HG02884 (cell line): Measurements from ENCODE around the gene TMSB10.
"Not testable (repeated sequence)": the region's sequence is repeated elsewhere in the genome, so short reads cannot be mapped to it uniquely, and the experiment has no call there.

ENCODE experiments used
- ATAC-seq: cut with Tn5 transposase; IDR thresholded peaks from one replicate; pipeline ENCODE4 v1.9.1; 2021; ENCODE audit warnings: mild to moderate bottlenecking, moderate library complexity; ENCODE audit not compliant: unreplicated experiment

The TMSB10 gene

DNA sequence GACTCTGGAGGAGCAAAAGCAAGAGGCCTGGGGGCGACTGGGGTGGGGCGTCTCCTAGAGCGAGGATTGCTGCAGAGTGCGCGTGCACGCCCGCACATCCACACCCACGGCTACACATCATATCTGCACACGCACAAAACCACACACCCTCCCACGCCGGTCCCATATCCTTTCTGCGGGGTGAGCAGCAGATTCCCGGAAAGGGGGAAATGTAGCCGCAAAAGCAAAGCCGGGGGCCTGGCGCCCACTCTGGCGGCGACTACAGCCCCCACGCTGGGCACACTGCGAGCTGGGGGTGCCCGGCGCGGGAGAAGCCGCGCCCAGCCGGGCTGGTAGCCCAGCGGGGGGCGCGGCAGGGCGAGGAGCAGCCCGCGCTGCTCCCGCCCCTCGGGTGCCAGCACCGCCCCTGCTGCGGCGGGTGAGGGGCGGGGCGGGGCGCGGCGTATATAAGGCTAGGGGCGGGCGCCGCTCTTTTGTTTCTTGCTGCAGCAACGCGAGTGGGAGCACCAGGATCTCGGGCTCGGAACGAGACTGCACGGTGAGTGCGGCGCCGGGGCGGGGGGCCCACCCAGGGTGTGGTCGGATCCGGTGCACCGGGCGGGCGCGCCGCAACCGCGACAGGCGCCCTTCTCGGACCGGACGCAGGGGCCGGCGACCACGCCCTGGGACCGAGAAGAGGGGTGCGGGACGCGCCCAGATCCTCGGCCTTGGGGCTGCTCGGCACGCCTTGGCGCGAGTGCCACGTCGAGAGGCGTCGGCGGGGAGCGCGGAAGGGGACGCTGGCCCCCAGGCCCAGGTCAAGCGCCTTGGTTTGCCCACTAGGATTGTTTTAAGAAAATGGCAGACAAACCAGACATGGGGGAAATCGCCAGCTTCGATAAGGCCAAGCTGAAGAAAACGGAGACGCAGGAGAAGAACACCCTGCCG, at the start of gene TMSB10:
Gene TMSB10 (plus strand): TSS at position 476 of the 927 bp plus-strand sequence.
- ATAC-seq = peak; percentile 56

GRCh38 chr2:84855731-84856130, 49.7 kb upstream of the TMSB10 start:
- ATAC-seq = no peak

DNA sequence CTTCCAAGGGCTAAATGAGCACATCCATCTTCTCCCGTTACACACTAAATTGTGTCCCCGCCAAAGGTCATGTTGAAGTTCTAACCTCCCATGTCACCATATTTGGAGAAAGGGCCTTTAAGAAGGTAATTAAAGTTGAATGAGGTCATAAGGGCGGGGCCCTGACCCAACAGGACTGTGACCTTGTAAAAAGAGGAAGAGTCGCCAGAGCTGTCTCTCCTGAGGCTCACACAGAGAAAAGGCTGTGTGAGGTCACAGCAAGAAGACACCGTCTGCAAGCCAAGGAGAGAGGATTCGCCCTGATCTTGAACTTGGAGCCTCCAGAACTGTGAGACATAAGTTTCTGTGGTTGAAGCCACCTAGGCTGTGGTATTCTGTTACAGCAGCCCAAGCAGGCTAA, 48.7 kb upstream of the TMSB10 start:
- ATAC-seq = no peak

GRCh38 chr2:84857566-84857965, 47.9 kb upstream of the TMSB10 start:
- ATAC-seq = no peak

GRCh38 chr2:84858123-84858522, 47.3 kb upstream of the TMSB10 start:
- ATAC-seq = no peak

- ATAC-seq = no peak
These were observed 46.5 kb upstream of the TMSB10 start for GRCh38 chr2:84858937-84859336.

GRCh38 chr2:84861539-84861938, 43.9 kb upstream of the TMSB10 start:
- no peak for ATAC-seq

DNA sequence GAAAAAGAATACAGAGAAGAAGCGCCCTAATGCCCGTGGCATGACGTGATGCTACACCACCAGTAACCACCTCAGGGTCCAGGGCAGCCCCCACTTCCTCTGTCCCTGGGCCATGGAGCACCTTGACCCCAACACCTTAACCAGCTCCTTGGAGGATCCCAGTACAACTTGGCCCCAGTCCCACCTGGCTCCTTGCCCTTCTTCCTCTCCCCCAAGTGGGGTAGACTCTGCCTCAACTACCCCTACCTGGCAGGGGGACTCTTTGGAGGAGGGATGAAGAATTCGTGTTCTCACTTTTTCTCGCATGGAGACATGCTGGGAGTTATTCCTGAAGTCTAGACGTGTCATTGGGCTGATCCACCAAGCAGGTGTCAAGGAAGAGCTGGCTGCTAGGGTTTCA, 43.5 kb upstream of the TMSB10 start:
- ATAC-seq = no peak

- peak; percentile 84 for ATAC-seq
These were observed 40.2 kb upstream of the TMSB10 start for GRCh38 chr2:84865181-84865783.

DNA sequence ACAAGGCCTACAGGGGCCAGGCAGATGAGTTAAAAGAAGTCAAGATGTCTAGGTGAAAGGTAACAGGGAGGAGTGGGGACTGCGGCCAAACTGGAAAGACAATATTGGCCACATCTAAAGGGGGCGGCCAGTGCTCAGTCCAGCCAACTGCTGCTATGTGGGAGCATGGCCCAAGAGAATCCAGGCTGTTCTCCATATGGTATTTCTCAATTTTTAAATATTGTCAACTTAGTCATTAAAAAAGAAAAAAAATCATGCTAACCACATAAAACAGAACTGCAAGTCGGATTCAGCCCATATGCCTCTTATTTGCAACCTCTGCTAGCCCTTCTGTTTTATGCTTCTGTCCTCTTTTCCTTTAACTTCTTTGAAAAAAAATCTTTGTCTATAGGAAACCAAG, 39.3 kb upstream of the TMSB10 start:
- no peak for ATAC-seq

GRCh38 chr2:84868327-84868726, 37.1 kb upstream of the TMSB10 start:
- not testable (repeated sequence) for ATAC-seq

DNA sequence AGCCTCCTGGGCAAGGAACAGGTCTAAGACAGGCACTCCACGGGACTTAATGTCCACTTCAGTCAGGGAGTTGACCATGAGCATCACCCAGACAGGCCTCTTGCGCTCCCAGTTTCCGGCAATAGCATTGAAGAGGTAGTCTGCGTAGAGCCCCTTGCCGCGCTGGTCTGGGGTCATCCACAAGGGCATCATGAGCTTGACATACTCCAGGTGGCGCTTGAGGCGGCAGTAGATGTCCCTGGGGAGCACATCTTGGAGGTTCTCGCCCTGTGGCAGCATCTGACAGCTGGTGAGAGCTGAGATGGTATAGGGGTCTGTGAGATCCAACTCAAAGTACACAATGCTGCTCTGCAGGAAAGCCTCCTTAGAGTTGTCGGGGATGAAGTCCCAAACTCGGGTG, 35.1 kb upstream of the TMSB10 start:
- no peak for ATAC-seq

GRCh38 chr2:84872691-84873090, 32.8 kb upstream of the TMSB10 start:
- ATAC-seq = not testable (repeated sequence)

DNA sequence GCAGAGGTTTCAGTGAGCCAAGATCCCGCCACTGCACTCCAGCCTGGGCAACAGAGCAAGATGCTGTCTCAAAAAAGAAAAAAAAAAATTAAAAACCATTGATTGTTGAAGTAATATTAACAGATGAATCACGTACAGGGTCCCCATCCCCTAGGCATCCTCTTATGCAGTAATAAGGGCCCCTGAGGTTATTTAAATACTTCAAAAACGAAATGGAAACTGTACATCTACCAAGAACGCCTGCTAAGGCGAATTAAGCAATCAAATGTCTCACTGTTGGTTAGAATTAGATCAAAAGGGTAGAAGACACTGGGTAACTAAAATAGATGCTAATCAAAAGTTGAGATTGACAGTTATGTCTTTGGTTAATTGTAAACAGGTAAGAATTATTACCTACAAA, 32.1 kb upstream of the TMSB10 start:
- no peak for ATAC-seq

GRCh38 chr2:84874381-84875212, 30.9 kb upstream of the TMSB10 start:
- no peak for ATAC-seq

DNA sequence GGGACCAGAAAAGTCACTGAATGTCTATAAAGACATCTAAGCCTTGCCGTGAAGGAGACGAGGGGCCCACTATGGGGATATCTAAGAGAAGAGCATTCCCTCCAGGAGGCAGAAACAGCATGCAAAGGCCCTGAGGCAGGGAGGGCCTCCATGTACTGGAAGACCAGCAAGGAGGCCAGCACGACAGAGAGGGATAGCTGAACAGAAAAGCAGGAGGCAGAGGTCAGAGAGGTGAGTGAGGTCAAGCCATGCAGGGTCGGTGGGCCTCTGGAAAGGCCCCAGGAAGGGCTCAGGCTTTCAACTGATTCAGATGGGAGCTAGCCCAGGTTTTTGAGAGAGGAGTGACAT, 30.3 kb upstream of the TMSB10 start:
- ATAC-seq = no peak

DNA sequence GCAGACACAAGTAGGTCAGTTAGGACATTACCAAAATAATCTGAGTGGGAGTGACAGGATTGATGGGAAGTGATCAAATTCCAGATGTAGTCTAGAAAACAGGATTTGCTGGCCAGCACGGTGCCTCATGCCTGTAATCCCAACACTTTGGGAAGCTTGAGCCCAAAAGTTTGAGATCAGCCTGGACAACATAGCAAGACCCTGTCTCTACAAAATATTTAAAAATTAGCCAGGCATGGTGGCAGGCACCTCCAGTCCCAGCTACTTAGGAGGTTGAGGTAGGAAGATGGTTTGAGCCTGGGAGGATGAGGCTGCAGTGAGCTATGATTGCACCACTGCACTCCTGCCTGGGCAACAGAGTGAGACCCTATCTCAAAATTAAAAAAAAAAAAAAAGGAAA, 29.8 kb upstream of the TMSB10 start:
- not testable (repeated sequence) for ATAC-seq

GRCh38 chr2:84876369-84876768, 29.1 kb upstream of the TMSB10 start:
- no peak for ATAC-seq

- ATAC-seq = no peak
These were observed 27.0 kb upstream of the TMSB10 start for GRCh38 chr2:84878459-84878858.

DNA sequence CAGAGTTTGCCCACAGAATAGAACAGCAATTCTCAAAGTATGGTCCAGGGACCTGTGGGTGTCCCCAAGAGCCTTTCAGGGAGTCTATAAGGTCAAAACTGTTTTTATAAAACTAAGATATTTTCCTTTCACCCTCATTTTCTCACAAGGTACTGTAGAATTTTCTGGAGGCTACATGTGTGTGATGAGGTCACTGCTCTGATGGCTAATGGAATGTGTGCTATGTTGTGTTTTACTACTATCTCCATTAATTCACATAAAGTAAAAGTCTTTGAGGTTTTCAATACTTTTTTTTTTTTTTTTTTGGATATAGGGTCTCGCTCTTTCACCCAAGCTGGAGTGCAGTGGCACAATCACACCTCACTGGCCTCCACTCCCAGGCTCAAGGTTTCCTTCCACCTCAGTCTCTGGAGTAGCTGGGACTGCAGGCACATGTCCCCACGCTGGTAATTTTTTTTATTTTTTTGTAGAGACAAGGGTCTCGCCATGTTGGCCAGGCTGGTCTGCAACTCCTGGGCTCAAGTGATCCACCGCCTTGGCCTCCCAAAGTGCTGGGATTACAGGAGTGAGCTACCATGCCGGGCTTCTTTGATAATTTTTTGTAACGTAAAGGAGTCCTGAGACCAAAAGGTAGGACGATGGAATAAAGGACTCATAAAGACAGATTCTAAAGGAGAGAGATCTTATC, 26.4 kb upstream of the TMSB10 start:
- no peak for ATAC-seq
